HEK293 (cell line): ENCODE measurements around the gene COMMD6.

Experiments
- GFI1B ChIP-seq: fragments of 450-650 bp; formaldehyde crosslinking; IDR thresholded peaks from 2 replicates; pipeline ENCODE4 v1.5.1; 2016; ENCODE audit warnings: missing biosample characterization, missing genetic modification characterization
- HOXC10 ChIP-seq: sonication (generic); formaldehyde crosslinking; IDR thresholded peaks from 2 replicates; pipeline ENCODE4 v1.8.1; 2023; ENCODE audit warnings: mild to moderate bottlenecking, missing genetic modification reagents
- PRDM1 ChIP-seq: fragments of 450-650 bp; formaldehyde crosslinking; IDR thresholded peaks from 2 replicates; pipeline ENCODE4; 2016; ENCODE audit warnings: missing biosample characterization, missing genetic modification characterization
- REPIN1 ChIP-seq: fragments of 450-650 bp; formaldehyde crosslinking; IDR thresholded peaks from 2 replicates; pipeline ENCODE4 v1.5.1; 2017; ENCODE audit warnings: missing biosample characterization, missing genetic modification characterization, low read depth
- SETDB1 ChIP-seq: IDR thresholded peaks from one replicate; pipeline ENCODE4 v1.6.1; 2017; ENCODE audit warnings: mild to moderate bottlenecking, low read length, moderate library complexity, mixed read lengths; ENCODE audit not compliant: insufficient read length
- SP7 ChIP-seq: fragments of 450-650 bp; formaldehyde crosslinking; IDR thresholded peaks from 2 replicates; pipeline ENCODE4 v1.5.1; 2016; ENCODE audit warnings: missing biosample characterization, missing genetic modification characterization
- WT1 ChIP-seq: fragments of 450-650 bp; formaldehyde crosslinking; IDR thresholded peaks from 2 replicates; pipeline ENCODE4 v1.5.1; 2016; ENCODE audit warnings: missing biosample characterization, missing genetic modification characterization
- ZBTB21 ChIP-seq: fragments of 450-650 bp; formaldehyde crosslinking; IDR thresholded peaks from 2 replicates; pipeline ENCODE4 v1.5.1; 2017; ENCODE audit warnings: missing biosample characterization, missing genetic modification characterization
- ZBTB48 ChIP-seq: fragments of 450-650 bp; formaldehyde crosslinking; IDR thresholded peaks from 2 replicates; pipeline ENCODE4 v1.5.1; 2016; ENCODE audit warnings: missing biosample characterization, missing genetic modification characterization
- ZFP3 ChIP-seq: fragments of 450-650 bp; formaldehyde crosslinking; IDR thresholded peaks from 2 replicates; pipeline ENCODE4 v1.5.1; 2016; ENCODE audit warnings: low read depth, missing biosample characterization, missing genetic modification characterization
- ZNF121 ChIP-seq: fragments of 450-650 bp; formaldehyde crosslinking; IDR thresholded peaks from 2 replicates; pipeline ENCODE4 v1.5.1; 2016; ENCODE audit warnings: missing biosample characterization, missing genetic modification characterization
- ZNF132 ChIP-seq: fragments of 450-650 bp; formaldehyde crosslinking; IDR thresholded peaks from 2 replicates; pipeline ENCODE4 v1.5.1; 2017; ENCODE audit warnings: missing biosample characterization, missing genetic modification characterization, borderline replicate concordance
- ZNF140 ChIP-seq: fragments of 450-650 bp; formaldehyde crosslinking; IDR thresholded peaks from 2 replicates; pipeline ENCODE4 v1.5.1; 2016; ENCODE audit warnings: missing biosample characterization, missing genetic modification characterization
- ZNF16 ChIP-seq: fragments of 450-650 bp; formaldehyde crosslinking; IDR thresholded peaks from 2 replicates; pipeline ENCODE4 v1.5.1; 2016; ENCODE audit warnings: low read depth, missing biosample characterization, missing genetic modification characterization
- ZNF18 ChIP-seq: fragments of 450-650 bp; formaldehyde crosslinking; IDR thresholded peaks from 2 replicates; pipeline ENCODE4 v1.5.1; 2016; ENCODE audit warnings: missing biosample characterization, missing genetic modification characterization
- ZNF184 ChIP-seq: fragments of 450-650 bp; IDR thresholded peaks from 2 replicates; pipeline ENCODE4 v1.5.1; 2018; ENCODE audit warnings: missing biosample characterization, mild to moderate bottlenecking, missing genetic modification characterization
- ZNF221 ChIP-seq: fragments of 450-650 bp; formaldehyde crosslinking; IDR thresholded peaks from 2 replicates; pipeline ENCODE4 v1.5.1; 2017; ENCODE audit warnings: missing biosample characterization, missing genetic modification characterization, borderline replicate concordance
- ZNF274 ChIP-seq, 2 experiments: fragments of 200-500 bp in 1 of 2; fragments of 450-650 bp in 1 of 2; sonication (Bioruptor generic) in 1 of 2; formaldehyde crosslinking in 1 of 2; IDR thresholded peaks; 2 replicates each; pipeline versions ENCODE4 v1.5.1 to v1.6.1; 2014 to 2016; ENCODE audit warnings: borderline replicate concordance in 1 of 2, inconsistent platforms in 1 of 2, low read length in 1 of 2, missing biosample characterization in 1 of 2, missing genetic modification characterization in 1 of 2
- ZNF391 ChIP-seq: fragments of 450-650 bp; formaldehyde crosslinking; IDR thresholded peaks from 2 replicates; pipeline ENCODE4 v1.5.1; 2016; ENCODE audit warnings: low read depth, missing biosample characterization, missing genetic modification characterization, borderline replicate concordance
- ZNF416 ChIP-seq: fragments of 450-650 bp; formaldehyde crosslinking; IDR thresholded peaks from 2 replicates; pipeline ENCODE4 v1.5.1; 2016; ENCODE audit warnings: missing biosample characterization, missing genetic modification characterization
- ZNF423 ChIP-seq: fragments of 450-650 bp; formaldehyde crosslinking; IDR thresholded peaks from 2 replicates; pipeline ENCODE4 v1.5.1; 2016; ENCODE audit warnings: missing biosample characterization, missing genetic modification characterization
- ZNF501 ChIP-seq: fragments of 450-650 bp; formaldehyde crosslinking; IDR thresholded peaks from 2 replicates; pipeline ENCODE4 v1.5.1; 2016; ENCODE audit warnings: missing biosample characterization, missing genetic modification characterization
- ZNF530 ChIP-seq: fragments of 450-650 bp; formaldehyde crosslinking; IDR thresholded peaks from 2 replicates; pipeline ENCODE4 v1.5.1; 2016; ENCODE audit warnings: low read depth, missing biosample characterization, missing genetic modification characterization
- ZNF555 ChIP-seq: fragments of 450-650 bp; formaldehyde crosslinking; conservative IDR thresholded peaks from 2 replicates; pipeline ENCODE4 v1.5.1; 2017; ENCODE audit warnings: missing biosample characterization, mild to moderate bottlenecking, missing genetic modification characterization, inconsistent platforms
- ZNF585B ChIP-seq: fragments of 450-650 bp; formaldehyde crosslinking; IDR thresholded peaks from 2 replicates; pipeline ENCODE4 v1.5.1; 2016; ENCODE audit warnings: missing biosample characterization, missing genetic modification characterization
- ZNF596 ChIP-seq: fragments of 450-650 bp; IDR thresholded peaks from 2 replicates; pipeline ENCODE4 v1.5.0; 2018; ENCODE audit warnings: missing biosample characterization, mild to moderate bottlenecking, missing genetic modification characterization, moderate library complexity
- ZNF610 ChIP-seq: fragments of 450-650 bp; formaldehyde crosslinking; IDR thresholded peaks from 2 replicates; pipeline ENCODE4 v1.5.1; 2016; ENCODE audit warnings: missing biosample characterization, missing genetic modification characterization, borderline replicate concordance
- ZNF621 ChIP-seq: fragments of 450-650 bp; formaldehyde crosslinking; IDR thresholded peaks from 2 replicates; pipeline ENCODE4 v1.5.1; 2017; ENCODE audit warnings: missing biosample characterization, missing genetic modification characterization
- ZNF768 ChIP-seq: fragments of 450-650 bp; formaldehyde crosslinking; IDR thresholded peaks from 2 replicates; pipeline ENCODE4 v1.5.1; 2018; ENCODE audit warnings: missing biosample characterization, mild to moderate bottlenecking, missing genetic modification characterization
- ZNF791 ChIP-seq: fragments of 450-650 bp; formaldehyde crosslinking; IDR thresholded peaks from 2 replicates; pipeline ENCODE4 v1.5.1; 2016; ENCODE audit warnings: missing biosample characterization, missing genetic modification characterization
- ZNF830 ChIP-seq: fragments of 450-650 bp; IDR thresholded peaks from 2 replicates; pipeline ENCODE4 v1.5.0; 2018; ENCODE audit warnings: missing biosample characterization, missing genetic modification characterization, low read depth, mild to moderate bottlenecking, moderate library complexity
- TF ChIP-seq, protein P1 (sequence below): fragments of 450-650 bp; formaldehyde crosslinking; IDR thresholded peaks from 2 replicates; pipeline ENCODE4 v1.5.1; 2016; ENCODE audit warnings: missing biosample characterization, missing genetic modification characterization
- TF ChIP-seq, protein P2 (sequence below): fragments of 450-650 bp; formaldehyde crosslinking; IDR thresholded peaks from 2 replicates; pipeline ENCODE4 v1.5.1; 2016; ENCODE audit warnings: missing biosample characterization, missing genetic modification characterization, borderline replicate concordance

Gene COMMD6

DNA sequence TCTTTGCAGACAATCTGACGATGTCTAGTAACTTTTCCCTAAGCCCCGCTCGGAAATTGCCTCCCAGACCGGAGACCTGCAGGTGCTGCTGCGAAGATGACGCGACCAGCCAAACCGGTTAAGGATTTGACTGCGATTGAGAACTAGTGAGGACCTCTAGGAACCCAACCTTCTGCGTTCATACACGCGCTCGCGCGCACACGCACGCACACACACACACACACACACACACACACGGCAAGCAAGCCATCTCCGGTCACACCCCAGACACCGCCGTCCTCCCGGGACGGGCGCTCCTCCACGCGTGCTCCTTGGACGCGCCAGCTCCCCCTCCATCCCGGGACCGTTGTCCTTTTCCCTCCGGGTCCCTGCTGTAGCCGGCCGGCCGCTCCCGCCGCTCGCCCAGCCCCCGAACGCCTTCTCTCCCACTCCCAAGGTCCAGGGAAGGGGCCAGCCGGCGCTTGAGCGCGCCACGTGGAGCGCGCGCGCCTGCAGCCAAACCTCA lies 56.9 kb downstream of the COMMD6 start (continued):
- TF ChIP-seq ZNF423 (tag by site-specific recombination) (no peak), ZNF184 (tag by site-specific recombination) (no peak), ZNF16 (tag by site-specific recombination) (no peak), ZNF501 (peak; percentile 98), ZNF830 (tag by site-specific recombination) (no peak), ZNF555 (no peak), ZNF610 (tag by site-specific recombination) (0 out of 2 replicates have a peak, but pooled peaks have one; percentile 66), ZNF18 (peak; percentile 80), ZBTB21 (tag by site-specific recombination) (no peak; the same call in 1 of the 2 replicates), ZNF530 (tag by site-specific recombination) (no peak), ZNF274 (IDR thresholded peaks at IDR 0.05; ENCODE audit: low read length) (no peak), ZNF274 (tag by site-specific recombination; IDR thresholded peaks at IDR 0.05; ENCODE audit: borderline replicate concordance) (no peak), ZNF121 (tag by site-specific recombination) (peak; percentile 38; the same call in 1 of the 2 replicates), ZNF791 (no peak), REPIN1 (tag by site-specific recombination) (no peak), ZNF140 (tag by site-specific recombination) (no peak), ZNF596 (no peak), ZNF768 (tag by site-specific recombination) (no peak; the same call in 1 of the 2 replicates), ZNF221 (no peak), ZNF416 (tag by site-specific recombination) (no peak), SP7 (tag by site-specific recombination) (peak; percentile 88), ZFP3 (peak; percentile 33; the same call in 1 of the 2 replicates), ZNF391 (tag by site-specific recombination) (peak; percentile 83; the same call in 1 of the 2 replicates), WT1 (0 out of 2 replicates have a peak, but pooled peaks have one; percentile 27), ZNF621 (no peak), GFI1B (tag by site-specific recombination) (0 out of 2 replicates have a peak, but pooled peaks have one; percentile 59), SETDB1 (no peak), PRDM1 (no peak; the same call in 1 of the 2 replicates), ZNF132 (tag by site-specific recombination) (no peak), HOXC10 (no peak), ZBTB48 (tag by site-specific recombination) (peak; percentile 79), ZNF585B (tag by site-specific recombination) (no peak)
- TF ChIP-seq, protein P1, sequence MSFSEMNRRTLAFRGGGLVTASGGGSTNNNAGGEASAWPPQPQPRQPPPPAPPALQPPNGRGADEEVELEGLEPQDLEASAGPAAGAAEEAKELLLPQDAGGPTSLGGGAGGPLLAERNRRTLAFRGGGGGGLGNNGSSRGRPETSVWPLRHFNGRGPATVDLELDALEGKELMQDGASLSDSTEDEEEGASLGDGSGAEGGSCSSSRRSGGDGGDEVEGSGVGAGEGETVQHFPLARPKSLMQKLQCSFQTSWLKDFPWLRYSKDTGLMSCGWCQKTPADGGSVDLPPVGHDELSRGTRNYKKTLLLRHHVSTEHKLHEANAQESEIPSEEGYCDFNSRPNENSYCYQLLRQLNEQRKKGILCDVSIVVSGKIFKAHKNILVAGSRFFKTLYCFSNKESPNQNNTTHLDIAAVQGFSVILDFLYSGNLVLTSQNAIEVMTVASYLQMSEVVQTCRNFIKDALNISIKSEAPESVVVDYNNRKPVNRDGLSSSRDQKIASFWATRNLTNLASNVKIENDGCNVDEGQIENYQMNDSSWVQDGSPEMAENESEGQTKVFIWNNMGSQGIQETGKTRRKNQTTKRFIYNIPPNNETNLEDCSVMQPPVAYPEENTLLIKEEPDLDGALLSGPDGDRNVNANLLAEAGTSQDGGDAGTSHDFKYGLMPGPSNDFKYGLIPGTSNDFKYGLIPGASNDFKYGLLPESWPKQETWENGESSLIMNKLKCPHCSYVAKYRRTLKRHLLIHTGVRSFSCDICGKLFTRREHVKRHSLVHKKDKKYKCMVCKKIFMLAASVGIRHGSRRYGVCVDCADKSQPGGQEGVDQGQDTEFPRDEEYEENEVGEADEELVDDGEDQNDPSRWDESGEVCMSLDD (tag by site-specific recombination) = peak; percentile 64; the same call in 1 of the 2 replicates
- TF ChIP-seq, protein P2, sequence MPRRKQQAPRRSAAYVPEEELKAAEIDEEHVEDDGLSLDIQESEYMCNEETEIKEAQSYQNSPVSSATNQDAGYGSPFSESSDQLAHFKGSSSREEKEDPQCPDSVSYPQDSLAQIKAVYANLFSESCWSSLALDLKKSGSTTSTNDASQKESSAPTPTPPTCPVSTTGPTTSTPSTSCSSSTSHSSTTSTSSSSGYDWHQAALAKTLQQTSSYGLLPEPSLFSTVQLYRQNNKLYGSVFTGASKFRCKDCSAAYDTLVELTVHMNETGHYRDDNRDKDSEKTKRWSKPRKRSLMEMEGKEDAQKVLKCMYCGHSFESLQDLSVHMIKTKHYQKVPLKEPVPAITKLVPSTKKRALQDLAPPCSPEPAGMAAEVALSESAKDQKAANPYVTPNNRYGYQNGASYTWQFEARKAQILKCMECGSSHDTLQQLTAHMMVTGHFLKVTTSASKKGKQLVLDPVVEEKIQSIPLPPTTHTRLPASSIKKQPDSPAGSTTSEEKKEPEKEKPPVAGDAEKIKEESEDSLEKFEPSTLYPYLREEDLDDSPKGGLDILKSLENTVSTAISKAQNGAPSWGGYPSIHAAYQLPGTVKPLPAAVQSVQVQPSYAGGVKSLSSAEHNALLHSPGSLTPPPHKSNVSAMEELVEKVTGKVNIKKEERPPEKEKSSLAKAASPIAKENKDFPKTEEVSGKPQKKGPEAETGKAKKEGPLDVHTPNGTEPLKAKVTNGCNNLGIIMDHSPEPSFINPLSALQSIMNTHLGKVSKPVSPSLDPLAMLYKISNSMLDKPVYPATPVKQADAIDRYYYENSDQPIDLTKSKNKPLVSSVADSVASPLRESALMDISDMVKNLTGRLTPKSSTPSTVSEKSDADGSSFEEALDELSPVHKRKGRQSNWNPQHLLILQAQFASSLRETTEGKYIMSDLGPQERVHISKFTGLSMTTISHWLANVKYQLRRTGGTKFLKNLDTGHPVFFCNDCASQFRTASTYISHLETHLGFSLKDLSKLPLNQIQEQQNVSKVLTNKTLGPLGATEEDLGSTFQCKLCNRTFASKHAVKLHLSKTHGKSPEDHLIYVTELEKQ (tag by site-specific recombination) = no peak
